HG03354 (cell line): Measurements from ENCODE around the gene DDX4.

Source experiments
- ATAC-seq: cut with Tn5 transposase; IDR thresholded peaks from one replicate; pipeline ENCODE4 v1.9.1; 2021; ENCODE audit warnings: mild to moderate bottlenecking; ENCODE audit not compliant: unreplicated experiment, poor library complexity, severe bottlenecking

DDX4 gene

DNA sequence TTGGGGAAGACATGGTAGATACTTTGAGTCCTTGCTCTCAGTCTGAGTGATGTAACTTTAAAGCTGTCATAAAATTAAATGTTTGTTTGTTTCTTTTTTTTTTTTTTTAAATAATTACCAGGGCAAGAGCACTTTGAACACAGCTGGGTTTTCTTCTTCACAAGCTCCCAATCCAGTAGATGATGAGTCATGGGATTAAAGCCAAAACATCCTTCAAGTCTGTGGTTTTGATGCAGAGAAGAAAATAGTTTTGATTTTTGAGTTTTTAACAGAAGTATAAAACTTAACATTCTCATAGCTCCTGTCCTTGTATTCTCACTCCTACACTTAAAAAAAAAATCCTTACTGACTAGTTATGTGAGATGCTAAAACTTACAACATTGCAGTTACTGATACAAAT is 78.5 kb downstream of the DDX4 start:
- ATAC-seq, result no peak

GRCh38 chr5:55817030-55817429 is 79.2 kb downstream of the DDX4 start:
- no peak for ATAC-seq

GRCh38 chr5:55820488-55820887 is 82.6 kb downstream of the DDX4 start:
- no peak for ATAC-seq

- no peak for ATAC-seq
These were observed 84.1 kb downstream of the DDX4 start for GRCh38 chr5:55821731-55822512.

DNA sequence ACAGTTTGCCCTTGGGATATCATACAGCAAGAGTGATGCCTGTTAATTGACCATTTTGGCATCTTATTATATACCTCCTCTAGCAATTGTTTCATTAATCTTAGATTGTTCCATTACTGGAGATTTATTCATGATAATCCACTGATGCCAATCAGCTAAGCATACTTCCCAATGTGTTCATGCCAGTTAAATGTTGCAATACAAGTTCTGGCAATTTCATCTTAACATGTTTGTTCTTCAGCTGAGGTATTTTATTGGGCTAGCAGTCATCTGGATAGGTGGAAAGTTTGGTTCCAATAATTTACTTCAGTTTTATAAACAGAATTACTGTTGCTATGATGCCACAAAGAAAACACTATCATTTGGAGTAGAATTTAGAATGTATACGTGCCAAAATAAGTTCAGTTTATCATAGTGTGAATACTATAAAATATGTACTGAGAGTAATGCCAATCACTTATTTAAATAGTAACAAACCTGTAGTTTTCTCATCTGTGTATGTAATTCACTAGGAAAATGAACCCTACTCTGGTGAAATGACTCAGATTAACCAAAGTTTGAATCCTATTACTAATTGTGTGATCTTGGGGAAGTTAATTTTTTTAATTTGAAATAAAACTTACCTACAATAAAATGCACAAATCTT is 85.4 kb downstream of the DDX4 start:
- no peak for ATAC-seq

DNA sequence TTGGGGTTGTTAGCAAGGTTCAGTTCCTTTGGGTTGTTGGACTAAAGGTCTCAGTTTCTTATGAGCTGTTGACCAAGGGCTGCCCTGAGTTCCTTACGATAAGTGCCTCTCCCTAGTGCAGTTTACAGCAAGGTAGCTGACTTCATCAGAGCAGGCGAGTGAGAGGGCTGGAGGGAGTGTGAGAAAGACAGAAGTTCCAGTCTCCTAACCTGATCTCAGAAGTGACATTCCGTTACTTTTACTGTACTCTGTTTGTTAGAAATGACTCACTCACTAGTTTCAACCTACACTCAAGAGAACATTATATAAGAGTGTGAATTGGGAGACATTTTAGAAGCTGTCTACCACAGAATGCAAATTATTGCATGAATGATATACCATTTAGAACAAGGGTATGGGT is 92.1 kb downstream of the DDX4 start:
- no peak for ATAC-seq

GRCh38 chr5:55832446-55832845 is 94.6 kb downstream of the DDX4 start:
- no peak for ATAC-seq

DNA sequence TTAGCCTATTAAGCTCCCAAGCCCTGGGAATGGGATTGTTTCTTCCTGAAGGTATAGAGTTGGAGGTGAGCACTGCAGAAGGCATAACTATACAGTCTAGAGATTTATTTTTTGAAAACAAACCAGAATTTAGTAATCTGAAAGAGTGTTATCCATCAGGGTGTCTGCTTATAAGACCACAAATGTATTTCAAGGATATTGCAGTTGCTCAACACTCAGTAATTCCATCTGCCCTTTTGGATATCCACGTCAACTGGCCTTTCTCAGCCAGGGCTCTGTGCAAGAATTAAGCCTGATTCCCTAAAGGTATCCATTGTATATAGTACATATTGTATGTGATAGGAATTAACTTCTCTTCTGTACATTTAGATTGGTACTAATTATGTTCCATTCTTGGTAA is 98.3 kb downstream of the DDX4 start:
- ATAC-seq, result no peak

DNA sequence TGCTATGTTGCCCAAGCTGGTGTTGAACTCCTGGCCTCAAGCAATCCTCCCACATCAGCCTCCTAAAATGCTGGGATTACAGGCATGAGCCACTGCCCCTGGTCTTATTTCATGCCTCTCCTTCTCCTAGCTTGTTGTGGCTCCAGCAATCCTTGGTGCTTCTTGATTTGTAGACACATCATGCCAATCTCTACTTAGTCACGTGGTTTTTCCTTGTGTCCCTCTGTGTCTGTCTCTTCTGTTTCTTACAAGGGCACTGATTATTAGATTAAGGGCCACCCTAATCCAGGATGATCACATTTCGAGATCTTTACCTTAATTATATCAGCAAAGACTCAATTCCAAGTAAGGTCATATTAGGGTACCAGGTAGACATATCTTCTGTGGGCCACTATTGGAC is 104.1 kb downstream of the DDX4 start:
- ATAC-seq, result no peak

DNA sequence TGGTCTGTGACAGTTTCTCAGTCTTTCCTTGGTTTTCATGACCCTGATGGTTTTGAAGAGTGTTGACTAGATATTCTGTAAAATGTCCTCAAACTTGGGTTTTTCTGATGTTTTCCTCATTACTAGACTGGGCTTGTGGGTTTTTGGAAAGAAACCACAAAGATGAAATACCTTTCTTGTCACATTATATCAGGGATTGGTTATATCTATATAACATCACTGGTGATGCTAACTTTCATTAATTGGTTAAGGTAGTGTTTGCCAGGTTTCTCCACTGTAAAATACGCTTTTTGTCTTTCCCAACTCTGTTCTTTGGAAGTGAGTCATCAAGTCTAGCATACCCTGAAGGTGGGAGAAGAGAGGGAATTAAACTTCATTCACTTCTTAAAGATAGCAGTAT is 110.0 kb downstream of the DDX4 start:
- no peak for ATAC-seq

DNA sequence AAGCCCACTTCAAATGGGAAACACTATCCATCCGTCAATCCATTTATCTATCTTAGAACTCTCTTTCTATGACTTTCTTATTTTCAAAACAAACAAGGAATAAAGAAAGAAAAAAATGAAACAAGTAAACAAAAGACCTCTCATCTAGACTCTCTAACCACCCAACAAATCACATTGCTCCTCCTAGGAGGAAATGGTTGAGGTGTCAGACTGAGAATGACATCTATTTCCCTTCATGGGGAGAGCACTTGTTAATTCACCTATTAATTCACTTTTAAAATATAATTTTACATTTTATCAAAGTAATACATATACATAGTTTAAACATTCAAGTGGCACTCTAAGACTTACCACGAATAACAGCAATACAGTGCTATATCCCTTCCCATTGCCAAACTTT is 110.9 kb downstream of the DDX4 start:
- no peak for ATAC-seq

DNA sequence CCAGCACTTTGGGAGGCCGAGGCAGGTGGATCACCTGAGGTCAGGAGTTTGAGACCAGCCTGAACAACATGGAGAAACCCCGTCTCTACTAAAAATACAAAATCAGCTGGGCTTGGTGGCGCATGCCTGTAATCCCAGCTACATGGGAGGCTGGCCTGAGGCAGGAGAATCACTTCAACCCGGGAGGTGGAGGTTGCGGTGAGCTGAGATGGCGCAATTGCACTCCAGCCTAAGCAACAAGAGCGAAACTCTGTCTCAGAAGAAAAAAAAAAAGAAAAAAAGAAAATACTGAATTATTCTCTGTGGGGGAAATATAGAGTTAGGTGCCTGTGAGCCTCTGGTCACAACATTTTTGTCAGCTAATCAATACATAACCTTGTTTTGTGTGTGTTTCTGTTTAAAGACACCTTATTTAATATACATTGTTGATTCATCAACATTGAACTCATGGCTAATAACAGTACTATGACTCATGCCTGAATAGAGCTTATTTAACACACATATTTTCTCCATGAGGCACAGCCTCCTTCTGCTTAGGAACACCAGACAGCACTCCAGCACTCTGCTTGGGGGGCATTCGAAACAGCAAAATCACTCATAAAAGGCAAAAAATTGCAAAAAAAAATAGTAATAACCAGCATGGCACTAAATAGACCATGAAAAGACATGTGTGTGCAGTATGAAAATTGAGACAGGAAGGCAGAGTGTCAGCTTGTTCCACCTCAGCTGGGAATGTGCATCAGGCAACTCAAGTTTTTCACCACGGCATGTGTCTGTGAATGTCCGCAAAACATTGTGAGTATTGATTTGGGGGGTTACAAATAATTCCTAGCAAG is 113.2 kb downstream of the DDX4 start, which contains the start of gene IL31RA:
Gene IL31RA (plus strand): TSS at position 519 of the 836 bp plus-strand sequence. CDS start 214 bp downstream, at position 733.
- ATAC-seq, result no peak

- no peak for ATAC-seq
These were observed 113.8 kb downstream of the DDX4 start for GRCh38 chr5:55851675-55851979.

DNA sequence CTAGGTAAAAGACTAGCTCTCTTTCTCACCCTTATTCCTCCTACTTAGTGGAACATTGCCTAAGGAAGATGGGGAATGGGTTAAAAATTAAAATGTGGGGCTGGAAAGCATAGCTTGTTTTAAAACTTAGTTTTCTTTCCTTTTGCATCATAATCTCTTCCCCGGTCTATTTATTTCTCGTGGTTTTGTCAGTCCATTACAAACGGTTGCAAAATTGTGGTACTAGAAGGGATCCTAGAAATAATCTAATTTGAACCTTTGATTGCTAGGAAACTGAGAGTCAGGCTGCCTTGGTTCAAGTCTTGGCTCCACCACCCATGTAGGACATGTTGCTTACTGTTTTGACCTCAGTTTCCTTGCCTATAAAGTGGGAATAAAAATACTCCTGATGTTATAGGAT is 114.6 kb downstream of the DDX4 start:
- ATAC-seq, result no peak

GRCh38 chr5:55853041-55853670 is 115.3 kb downstream of the DDX4 start:
- ATAC-seq, result no peak

DNA sequence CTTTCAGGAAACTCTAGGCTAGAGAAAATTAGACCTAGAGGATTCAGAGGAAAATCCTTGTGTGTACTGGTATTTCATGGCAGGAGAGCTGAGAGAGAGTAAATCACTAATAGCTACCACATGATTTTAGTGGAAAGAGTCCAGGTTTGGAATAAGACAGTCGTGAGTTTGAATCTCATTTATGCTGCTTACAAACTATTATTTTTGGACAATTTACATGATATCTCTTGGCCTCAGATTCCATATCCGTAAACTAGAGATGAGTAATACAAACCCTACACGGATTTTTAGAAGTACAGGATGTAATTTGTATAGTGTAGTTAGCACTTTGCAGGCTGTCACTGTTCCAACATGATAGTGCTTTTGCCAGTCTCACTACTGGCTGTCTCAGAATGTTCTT is 116.0 kb downstream of the DDX4 start:
- no peak for ATAC-seq

GRCh38 chr5:55855509-55855908 is 117.6 kb downstream of the DDX4 start:
- no peak for ATAC-seq

DNA sequence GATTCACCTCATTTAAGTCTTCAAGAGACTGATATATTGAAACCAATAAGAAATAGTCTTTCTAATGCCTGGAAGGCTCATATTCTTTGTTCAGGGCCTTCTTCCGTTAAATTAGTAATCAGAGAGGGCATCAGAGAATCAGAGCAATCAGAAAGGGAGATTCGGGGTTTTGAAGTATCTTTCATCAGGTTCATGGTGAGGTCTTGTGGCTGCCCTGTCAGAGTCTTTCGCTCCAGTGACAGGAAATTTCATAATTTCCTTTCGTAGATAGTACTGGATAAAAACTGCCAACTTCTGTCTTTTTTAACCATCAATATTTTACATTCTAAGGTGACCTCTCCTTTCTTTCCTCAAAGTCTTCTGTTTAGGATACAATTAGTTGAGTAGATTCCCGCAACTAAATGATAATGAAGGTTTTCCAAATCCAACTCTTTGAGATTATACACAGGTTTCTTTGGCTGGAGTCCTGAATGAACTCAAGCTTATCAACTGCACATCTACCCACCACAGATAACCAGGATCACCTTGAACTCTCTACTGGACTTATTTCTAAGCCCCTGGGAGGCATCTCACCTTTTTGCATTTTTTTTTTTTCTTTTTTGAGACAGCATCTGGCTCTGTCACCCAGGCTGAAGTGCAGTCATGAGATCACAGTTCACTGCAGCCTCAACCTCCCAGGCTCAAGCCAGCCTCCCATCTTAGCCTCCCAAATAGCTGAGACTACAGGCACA is 118.8 kb downstream of the DDX4 start:
- no peak for ATAC-seq

GRCh38 chr5:55857247-55857640 is 119.4 kb downstream of the DDX4 start:
- ATAC-seq, result no peak

DNA sequence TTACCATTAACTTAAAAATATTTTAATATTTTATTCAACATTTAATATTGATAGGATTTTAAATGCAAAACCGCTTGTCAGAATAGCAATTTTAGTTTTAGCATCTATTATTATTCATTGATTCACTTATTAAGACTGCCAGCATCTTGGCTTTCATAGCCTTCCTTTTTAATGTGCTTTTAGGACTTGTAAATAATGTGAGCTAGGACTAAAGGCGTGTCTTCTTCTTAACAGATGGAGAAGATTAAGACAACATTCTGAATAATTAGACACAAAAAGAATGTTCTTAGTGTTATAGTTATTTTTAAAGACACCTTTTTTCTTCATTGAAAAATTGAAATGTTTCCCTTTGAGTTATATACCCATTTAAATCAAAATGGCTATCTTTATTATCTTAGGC is 120.2 kb downstream of the DDX4 start:
- no peak for ATAC-seq
